ENCODE data around the gene TRIP10.

TRIP10 gene

DNA sequence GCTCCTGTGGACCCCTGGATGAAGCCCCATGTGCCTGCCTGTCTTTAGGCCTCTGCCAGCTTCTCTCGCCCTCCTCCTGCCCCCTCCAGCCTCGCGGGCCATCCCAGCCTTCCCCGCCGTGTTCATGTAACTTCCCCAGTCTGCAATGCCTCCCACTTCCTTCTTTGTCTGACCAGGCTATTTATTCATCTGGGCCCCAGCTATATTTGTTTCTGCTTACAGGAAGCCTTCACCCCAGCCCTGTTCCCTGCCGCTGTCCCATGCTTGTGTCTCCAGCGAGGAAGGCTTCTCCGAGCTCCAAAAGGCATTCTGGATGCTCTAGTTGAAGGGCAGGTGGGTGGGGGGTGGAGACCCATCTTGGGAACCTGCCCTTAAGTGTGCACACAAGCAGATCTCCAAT, 11.1 kb upstream of the TRIP10 start:
- no peak for DNase-seq (ENCODE audit: low read depth)

DNA sequence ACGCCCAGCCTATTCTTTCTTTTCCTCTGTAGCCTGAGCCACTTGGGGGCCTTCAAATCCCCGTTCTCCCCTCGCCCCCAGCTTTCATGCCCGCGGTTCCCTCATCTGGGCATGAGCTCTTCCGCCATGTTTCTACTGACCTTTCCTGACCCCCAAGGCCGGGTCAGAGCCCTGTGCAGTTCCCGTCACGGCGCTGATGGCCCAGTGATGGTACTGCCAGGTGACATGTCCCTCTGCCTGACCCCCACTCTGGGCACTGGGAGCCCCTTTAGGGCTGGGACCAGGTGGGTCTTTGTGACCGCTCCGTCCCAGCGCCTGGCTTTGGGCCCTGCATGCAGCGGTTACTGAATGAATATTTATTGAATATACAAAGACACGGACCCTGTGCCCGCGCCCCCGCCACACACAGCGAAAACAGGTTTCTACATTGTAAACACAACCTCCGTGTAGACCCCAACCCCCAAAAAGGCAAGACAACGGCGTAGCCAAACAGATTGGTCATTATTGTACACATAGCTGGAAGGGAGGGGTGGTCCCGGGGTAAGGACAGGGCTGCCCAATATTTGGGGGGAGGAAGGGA, 9.8 kb upstream of the TRIP10 start:
- no peak for DNase-seq (ENCODE audit: low read depth)

GRCh38 chr19:6730153-6730804, 9.2 kb upstream of the TRIP10 start:
- DNase-seq (ENCODE audit: low read depth): no peak

DNA sequence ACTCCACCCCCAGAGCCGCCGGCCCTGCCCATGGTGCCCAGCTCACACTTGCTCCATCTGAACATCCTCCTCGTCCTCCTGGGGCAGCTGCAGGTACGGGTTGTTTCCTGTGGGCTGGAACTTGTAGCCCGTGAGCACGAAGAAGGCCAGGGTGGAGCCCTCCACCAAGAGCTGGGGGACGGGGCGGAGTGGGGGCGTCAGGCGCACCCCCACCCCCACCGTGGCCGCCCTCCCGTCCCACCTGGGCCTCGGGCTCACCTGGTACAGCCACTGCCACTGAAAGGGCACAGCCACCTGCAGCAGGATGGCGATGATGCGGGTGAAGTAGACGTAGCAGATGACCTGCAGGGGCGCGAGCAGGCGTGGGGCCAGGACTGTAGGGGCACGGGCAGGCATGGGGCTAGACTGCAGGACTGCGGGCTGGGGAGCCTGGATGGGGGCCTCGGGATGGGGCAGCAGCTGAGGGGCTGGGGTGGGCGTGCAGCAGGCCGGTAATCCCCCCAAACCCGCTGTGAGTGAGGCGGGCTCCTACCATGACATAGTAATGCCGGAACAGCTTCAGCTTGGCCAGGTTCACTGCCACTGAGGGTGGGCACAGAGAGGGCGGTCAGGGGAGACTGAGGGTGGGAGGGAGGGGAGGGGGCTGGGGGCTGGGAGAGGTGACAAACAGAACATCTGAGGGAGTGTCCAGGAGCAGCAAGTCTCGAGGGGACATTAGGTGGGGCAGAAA, 8.4 kb upstream of the TRIP10 start:
- DNase-seq (ENCODE audit: low read depth): no peak

- DNase-seq (ENCODE audit: low read depth): no peak
Measured at GRCh38 chr19:6731822-6732221, 7.7 kb upstream of the TRIP10 start.

- no peak for DNase-seq (ENCODE audit: low read depth)
Measured at GRCh38 chr19:6732803-6733337, 6.6 kb upstream of the TRIP10 start.

DNA sequence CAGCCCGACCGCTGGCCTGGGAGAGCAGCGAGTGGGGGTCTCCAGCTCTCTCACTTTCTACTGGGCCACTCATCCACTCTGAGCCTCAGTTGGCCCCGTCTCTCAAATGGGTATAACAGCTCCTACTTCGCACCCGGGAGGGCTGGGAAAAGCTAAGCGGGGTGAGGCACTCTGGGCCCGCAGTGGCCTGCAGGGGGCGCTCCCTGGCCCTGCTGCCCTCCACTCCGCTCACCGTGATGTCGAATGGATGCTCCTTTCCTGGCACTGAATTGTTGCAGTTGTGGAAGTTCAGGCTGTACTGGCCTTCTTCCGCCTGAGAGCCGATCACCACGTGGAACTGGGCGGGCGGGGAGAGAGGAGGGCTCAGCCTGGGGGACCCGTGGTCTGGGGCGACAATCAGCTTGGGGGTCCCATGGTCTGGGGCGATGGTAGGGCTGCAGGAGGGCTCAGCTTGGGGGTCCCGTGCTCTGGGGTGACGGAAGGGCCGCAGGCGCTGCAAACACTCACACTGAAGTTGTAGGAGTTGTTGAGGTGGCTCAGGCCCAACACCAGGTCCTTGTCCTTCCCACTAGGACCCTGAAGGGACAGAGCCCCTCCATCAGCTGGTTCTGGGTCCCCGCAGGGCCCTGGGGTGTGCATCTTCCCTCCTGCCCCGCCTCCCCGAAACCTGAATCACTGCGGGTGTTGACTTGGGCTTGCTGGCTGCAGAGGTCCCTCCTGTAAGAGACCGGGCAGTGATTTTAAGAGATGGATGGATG, 6.0 kb upstream of the TRIP10 start:
- DNase-seq (ENCODE audit: low read depth): no peak

- DNase-seq (ENCODE audit: low read depth): no peak
Measured at GRCh38 chr19:6734096-6734696, 5.3 kb upstream of the TRIP10 start.

DNA sequence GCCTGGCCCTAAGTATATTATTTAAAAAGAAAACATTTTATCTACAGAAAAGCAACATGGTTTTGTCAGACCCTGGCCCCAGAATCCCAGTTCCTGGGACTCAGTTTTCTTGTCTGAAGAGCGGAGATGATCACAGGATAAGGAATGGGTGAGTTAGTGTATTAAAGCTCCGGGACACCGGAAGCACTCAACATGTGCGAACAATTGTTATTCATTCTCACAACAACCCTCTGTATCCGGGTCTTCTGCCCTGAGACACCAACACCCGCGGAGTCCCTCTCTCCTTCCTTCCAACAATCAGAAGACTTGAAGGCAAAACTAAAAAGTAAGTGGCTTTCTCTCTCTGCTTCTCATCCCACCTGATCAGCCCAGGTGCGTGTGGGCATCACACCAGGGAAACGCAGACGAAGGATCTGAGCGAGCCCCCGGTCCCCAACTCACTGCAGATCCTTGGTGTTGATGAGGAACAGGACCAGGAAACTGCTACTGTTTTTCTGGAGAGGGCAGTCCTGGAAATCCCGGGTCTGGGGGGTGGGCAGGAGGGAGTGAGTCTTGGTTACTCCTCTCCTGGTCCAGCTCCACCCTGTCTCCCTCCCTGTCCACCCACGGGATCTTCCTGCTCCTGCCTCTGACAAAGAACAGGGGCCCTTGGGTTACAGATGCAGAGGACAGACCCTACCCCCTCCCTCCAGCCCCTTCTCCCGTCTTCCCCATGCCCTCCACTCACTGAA, 4.1 kb upstream of the TRIP10 start:
- DNase-seq (ENCODE audit: low read depth): no peak

GRCh38 chr19:6736169-6736916, 3.1 kb upstream of the TRIP10 start:
- DNase-seq (ENCODE audit: low read depth): peak; percentile 43

GRCh38 chr19:6736917-6737283, 2.6 kb upstream of the TRIP10 start:
- DNase-seq (ENCODE audit: low read depth): no peak

GRCh38 chr19:6737284-6737872, 2.1 kb upstream of the TRIP10 start, which contains the start of gene GPR108:
GPR108 (minus strand) TSS chr19:6737580; CDS start chr19:6737576, 4 bp downstream.
- peak; percentile 99 for DNase-seq (ENCODE audit: low read depth)

DNA sequence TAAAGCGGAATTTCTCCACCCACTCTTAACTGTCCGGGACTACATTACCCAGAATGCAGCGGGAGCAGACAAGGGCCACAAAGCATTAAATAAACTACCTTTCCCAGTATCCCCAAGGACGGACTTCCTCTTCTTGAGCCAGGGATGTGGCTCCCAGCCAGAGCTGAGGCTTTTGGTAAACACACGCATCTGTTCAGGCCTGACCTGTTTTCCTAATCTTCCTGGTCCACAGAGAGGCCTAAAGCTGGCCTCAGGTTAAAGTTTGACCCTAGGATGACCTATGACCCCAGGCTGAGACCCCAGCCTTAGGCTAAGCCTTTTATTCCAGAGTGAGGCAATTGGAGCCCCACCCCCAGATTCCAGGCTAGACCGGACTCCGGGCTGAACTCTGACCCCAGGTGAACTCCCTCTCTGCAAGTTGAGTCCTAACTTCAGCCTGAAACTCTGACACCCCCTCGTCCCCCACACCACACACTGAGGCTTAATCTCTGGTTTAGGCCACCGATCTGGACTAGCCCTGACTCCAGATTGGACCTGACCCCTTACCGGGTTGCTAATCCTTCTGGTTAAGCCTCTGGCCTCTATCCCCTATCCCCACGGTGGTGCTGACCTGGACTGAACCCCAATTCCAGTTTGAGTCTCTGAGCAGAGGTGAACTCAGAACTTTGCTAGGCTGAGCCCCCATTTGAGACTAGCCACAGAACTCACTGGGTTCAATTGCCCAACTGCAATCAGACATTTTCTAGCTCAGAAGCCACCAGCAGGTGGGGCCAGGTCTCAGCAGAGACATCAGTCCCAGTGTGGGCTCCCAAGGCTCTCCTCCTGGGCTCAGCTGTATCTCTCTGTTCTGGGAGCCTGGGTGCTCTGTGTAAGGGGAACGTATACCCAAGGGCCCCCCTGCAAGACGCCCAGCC, 1.4 kb upstream of the TRIP10 start:
- DNase-seq (ENCODE audit: low read depth): no peak

GRCh38 chr19:6738787-6739389, 592 bp upstream of the TRIP10 start:
- DNase-seq (ENCODE audit: low read depth): no peak

DNA sequence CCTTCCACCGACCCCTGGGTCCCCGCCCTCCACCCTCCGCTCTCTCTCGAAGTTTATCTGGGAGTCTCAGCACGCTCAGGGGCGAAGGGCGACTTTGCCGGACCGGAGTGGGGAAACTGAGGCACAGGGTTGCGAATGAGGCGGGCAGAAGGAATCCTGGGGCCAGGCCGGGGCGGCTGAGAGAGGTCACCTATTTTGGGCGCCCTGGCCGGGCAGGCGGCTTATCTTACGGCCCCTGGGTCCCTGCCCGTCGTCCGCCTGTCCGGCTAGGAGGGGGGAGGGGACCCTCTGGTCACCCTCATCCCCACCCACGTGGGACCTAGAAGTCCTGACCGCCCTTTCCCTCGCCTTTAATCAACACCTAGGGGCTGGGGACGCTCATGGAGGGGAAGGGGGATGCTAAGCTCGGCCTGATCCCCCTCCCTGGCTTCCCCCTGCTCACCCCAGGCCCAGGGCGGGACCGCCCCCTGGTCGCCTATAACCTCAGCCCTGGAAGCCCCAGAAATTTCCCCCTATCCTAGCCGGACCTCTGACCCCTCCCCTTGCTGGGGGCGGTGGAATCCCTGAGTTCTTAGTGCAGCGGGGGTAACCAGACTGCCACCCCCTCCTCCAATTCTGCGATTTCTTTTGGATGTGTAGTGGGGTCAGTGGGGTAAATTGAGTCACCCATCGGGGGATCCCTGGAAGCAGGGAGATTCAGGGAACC, 556 bp downstream of the TRIP10 start:
- no peak for DNase-seq (ENCODE audit: low read depth)

DNA sequence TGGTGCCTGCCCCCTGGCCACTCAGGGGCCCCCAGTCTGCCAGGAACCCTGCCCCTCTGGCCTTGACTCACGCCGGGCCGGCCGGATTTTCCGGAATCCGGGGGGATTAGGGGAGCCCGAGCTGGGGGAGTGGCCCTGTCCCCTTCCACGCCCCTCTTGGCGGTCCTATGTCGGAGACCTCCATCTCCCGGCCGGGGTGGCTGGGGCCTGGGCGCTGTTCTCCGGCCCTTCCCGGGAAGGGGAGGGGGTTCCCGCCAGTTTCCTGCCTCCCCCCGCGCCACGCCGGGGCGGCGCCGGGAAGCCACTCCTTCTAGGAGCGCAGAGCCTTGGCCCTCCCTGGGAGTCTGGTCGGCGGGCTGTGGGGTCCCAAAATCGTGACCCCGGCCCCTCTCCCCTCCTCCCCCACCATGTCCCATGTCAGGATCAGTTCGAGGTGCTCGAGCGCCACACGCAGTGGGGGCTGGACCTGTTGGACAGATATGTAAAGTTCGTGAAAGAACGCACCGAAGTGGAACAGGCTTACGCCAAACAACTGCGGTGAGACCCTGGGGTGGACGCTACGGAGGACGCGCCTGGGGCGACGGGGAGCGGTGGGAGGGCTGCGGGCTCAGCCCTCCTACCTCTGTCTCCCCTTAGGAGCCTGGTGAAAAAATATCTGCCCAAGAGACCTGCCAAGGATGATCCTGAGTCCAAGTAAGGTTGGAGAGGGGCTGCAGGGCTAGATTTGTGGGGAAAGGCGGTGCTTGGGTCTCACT, 1.3 kb downstream of the TRIP10 start:
- DNase-seq (ENCODE audit: low read depth): no peak

DNA sequence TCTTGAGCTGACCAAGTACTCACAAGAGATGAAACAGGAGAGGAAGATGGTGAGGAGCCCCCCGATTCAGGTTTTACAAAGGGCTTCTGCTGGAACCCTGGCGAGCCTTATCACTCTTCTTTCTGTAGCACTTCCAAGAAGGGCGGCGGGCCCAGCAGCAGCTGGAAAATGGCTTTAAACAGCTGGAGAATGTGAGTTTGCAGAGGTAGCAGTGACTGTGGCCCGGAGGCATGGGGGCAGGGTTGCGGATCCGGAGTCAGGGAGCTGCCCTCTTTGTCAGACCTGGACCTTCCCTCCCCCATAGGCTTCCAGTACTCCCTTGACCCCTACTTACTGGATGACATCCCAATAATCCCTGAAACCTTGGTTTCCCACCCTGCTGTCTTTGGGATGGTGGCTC, 3.6 kb downstream of the TRIP10 start:
- no peak for DNase-seq (ENCODE audit: low read depth)

Measured in HS-5 (cell line).